Prostate gland (tissue), 2 donors: ENCODE measurements around the gene WDR18.

ENCODE experiments used
- CTCF ChIP-seq, 4 experiments: fragments of 200-600 bp in 2 of 4; fragments of 450-650 bp in 2 of 4; sonication (generic) in 2 of 4; IDR thresholded peaks; 1 replicate in 3 of 4; 2 replicates in 1 of 4; pipeline ENCODE4 v1.5.1; 2016 to 2019; ENCODE audit warnings: antibody characterized with exemption in 4 of 4, mild to moderate bottlenecking in 2 of 4, moderate library complexity in 2 of 4
- POLR2A ChIP-seq: fragments of 450-650 bp; IDR thresholded peaks from one replicate; pipeline ENCODE4 v1.6.1; 2016; ENCODE audit warnings: antibody characterized with exemption, mild to moderate bottlenecking

- TF ChIP-seq CTCF (IDR thresholded peaks at IDR 0.05) (no peak), POLR2A (no peak)
These were observed 30.5 kb upstream of the WDR18 start for GRCh38 chr19:953445-954271.
